GM12892 (cell line): ENCODE data around the gene DAZAP1.

Experiments used
- POLR2A ChIP-seq: IDR thresholded peaks from 2 replicates; pipeline ENCODE4 v1.6.1; 2011; ENCODE audit warnings: low read depth, low read length, control low read depth
- POLR2AphosphoS5 ChIP-seq: IDR thresholded peaks from 2 replicates; pipeline ENCODE4 v1.6.1; 2011; ENCODE audit warnings: low read depth, low read length, control low read depth
- TAF1 ChIP-seq: IDR thresholded peaks from 2 replicates; pipeline ENCODE4 v1.6.1; 2011; ENCODE audit warnings: low read depth, mild to moderate bottlenecking, control low read depth, low read length, borderline replicate concordance

- TF ChIP-seq POLR2A = no peak
- no peak for TF ChIP-seq TAF1
- TF ChIP-seq POLR2AphosphoS5 = no peak
These were observed 47.6 kb downstream of the DAZAP1 start for GRCh38 chr19:1455002-1455335.
